Putamen (tissue), 1 donor: ENCODE measurements around the gene PDE4D.

Experiments used
- DNase-seq: peaks from one replicate; pipeline ENCODE4 v3.0.0-alpha.2; 2016; ENCODE audit warnings: low spot score

Gene PDE4D

GRCh38 chr5:59360130-59360555 is 533.4 kb downstream of the PDE4D start:
- DNase-seq, result no peak

GRCh38 chr5:59358005-59358861 is 535.3 kb downstream of the PDE4D start:
- DNase-seq, result no peak

GRCh38 chr5:59357381-59357977 is 536.0 kb downstream of the PDE4D start:
- no peak for DNase-seq

- DNase-seq, result no peak
These were observed 536.6 kb downstream of the PDE4D start for GRCh38 chr5:59356813-59357380.

- DNase-seq, result no peak
These were observed 538.7 kb downstream of the PDE4D start for GRCh38 chr5:59354811-59355210.

- no peak for DNase-seq
These were observed 539.3 kb downstream of the PDE4D start for GRCh38 chr5:59354274-59354673.

GRCh38 chr5:59351076-59351794 is 542.3 kb downstream of the PDE4D start:
- peak; percentile 47 for DNase-seq

- DNase-seq, result no peak
These were observed 545.3 kb downstream of the PDE4D start for GRCh38 chr5:59348189-59348588.

- DNase-seq, result no peak
These were observed 546.5 kb downstream of the PDE4D start for GRCh38 chr5:59346982-59347381.

- peak; percentile 30 for DNase-seq
These were observed 547.0 kb downstream of the PDE4D start for GRCh38 chr5:59346514-59346913.

- DNase-seq, result no peak
These were observed 551.3 kb downstream of the PDE4D start for GRCh38 chr5:59342181-59342580.

GRCh38 chr5:59341760-59342159 is 551.8 kb downstream of the PDE4D start:
- no peak for DNase-seq

- no peak for DNase-seq
These were observed 552.4 kb downstream of the PDE4D start for GRCh38 chr5:59341155-59341554.

GRCh38 chr5:59340637-59341036 is 552.9 kb downstream of the PDE4D start:
- no peak for DNase-seq

GRCh38 chr5:59337240-59337639 is 556.3 kb downstream of the PDE4D start:
- no peak for DNase-seq

GRCh38 chr5:59335544-59335943 is 558.0 kb downstream of the PDE4D start:
- peak; percentile 16 for DNase-seq

GRCh38 chr5:59333416-59333815 is 560.1 kb downstream of the PDE4D start:
- no peak for DNase-seq

- DNase-seq, result no peak
These were observed 561.1 kb downstream of the PDE4D start for GRCh38 chr5:59332236-59332973.

- DNase-seq, result no peak
These were observed 562.8 kb downstream of the PDE4D start for GRCh38 chr5:59330680-59331079.

GRCh38 chr5:59328709-59329296 is 564.7 kb downstream of the PDE4D start:
- DNase-seq, result no peak

- DNase-seq, result no peak
These were observed 566.1 kb downstream of the PDE4D start for GRCh38 chr5:59327191-59327980.
